Dermis lymphatic vessel endothelial cell (primary cell): Measurements from ENCODE around the gene CD5L. TPM values are rescaled to one million over a fixed set of nuclear protein-coding genes. Genes with fewer than 3 reads are reported as not detected.

ENCODE experiments used
- total RNA-seq: library from RNA; depleted of rRNA; stranded (reverse); fragments of >200 nt; gene quantifications from 2 replicates; pipeline ENCODE4 v1.2.1, GENCODE V29; 2014

Gene CD5L
- total RNA-seq, result not detected in 2 replicates

DNA sequence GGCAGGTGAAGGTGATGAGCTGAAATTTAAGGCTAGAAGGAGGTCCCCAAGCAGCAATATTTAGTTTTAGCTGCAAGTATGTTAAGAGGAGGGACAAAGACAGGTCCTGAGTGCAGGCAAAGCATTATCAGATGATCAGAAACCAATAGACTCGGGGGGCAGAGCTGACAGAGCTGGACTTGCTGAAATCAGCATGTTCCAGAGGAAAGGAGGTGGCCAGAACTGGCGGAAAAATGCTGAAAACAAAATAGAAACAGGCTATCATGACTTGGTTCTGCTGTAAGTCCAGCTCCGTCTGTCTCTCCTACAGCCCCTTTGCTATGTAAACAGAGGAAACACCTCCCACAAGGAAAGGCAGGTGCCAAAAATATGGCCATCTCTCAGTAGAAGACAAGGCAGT, at the start of gene CD5L:
Gene CD5L (minus strand): TSS at position 101 of the 400 bp plus-strand sequence. CDS start 107 bp downstream, outside the sequence.

DNA sequence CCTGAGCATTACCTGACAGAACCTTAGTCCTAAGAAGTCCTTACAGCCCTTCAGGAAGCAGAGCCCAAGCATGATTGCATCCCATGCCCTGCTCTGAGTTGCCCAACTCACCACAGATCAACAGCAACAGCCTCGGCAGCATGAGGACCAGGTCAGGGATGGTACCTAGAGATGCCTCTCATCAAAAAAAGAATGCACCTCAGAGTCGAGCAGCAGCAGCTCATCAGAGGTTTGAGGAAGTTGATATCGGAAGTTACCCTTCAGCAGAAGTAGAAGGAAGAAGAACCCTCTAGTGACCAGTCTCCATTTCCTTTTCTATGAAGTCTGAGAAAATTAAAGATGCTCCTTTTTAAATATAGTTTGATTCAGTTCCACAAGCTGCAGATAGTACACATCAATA, 21.7 kb downstream of the CD5L start, which contains the start of gene FCRL1:
Gene FCRL1 (minus strand): TSS at position 225 of the 400 bp plus-strand sequence. CDS start 83 bp downstream, at position 142.

Other genes starting within 250 kb of the CD5L start
- not detected in 2 replicates for gene FCRL4, start 243.7 kb downstream of the CD5L start, total RNA-seq
- not detected in 2 replicates for gene FCRL3, start 141.0 kb downstream of the CD5L start, total RNA-seq
- not detected in 2 replicates for gene FCRL2, start 64.7 kb downstream of the CD5L start, total RNA-seq
- not detected in 2 replicates for gene FCRL1, start 21.7 kb downstream of the CD5L start, total RNA-seq
- gene KIRREL1, start 151.8 kb upstream of the CD5L start, total RNA-seq, result 17.7 and 18.7 TPM in 2 replicates